GM13976 (cell line): ENCODE data around the gene CLDN6.
A peak's percentile ranks its signal among the peaks of the same experiment; 100 is the strongest.

Source experiments
- DNase-seq: peaks from one replicate; pipeline ENCODE4 v3.0.0; 2012; ENCODE audit warnings: low spot score
- CTCF ChIP-seq: IDR thresholded peaks from 2 replicates; pipeline ENCODE4 v1.5.1; 2012; ENCODE audit warnings: borderline replicate concordance, mild to moderate bottlenecking; ENCODE audit not compliant: insufficient read depth; ENCODE audit errors: extremely low read depth, missing control alignments, control extremely low read depth
- in situ Hi-C: fragments of 300-500 bp; cut with MboI; formaldehyde crosslinking; loops from one replicate; pipeline ENCODE4 v1.12.0; 2022; ENCODE audit warnings: low sequenced_read_pairs, mixed read lengths, inconsistent platforms; ENCODE audit not compliant: unreplicated experiment

The CLDN6 gene

GRCh38 chr16:3038896-3039295, 20.9 kb upstream of the CLDN6 start:
- in situ Hi-C loops: no loop called here
- TF ChIP-seq CTCF: no peak
- peak; percentile 11 for DNase-seq

GRCh38 chr16:3038256-3038655, 20.3 kb upstream of the CLDN6 start:
- peak; percentile 23 for DNase-seq
- in situ Hi-C loops: no loop called here
- TF ChIP-seq CTCF: no peak

- in situ Hi-C loops: no loop called here
- no peak for TF ChIP-seq CTCF
- no peak for DNase-seq
These were observed 18.8 kb upstream of the CLDN6 start, which contains the start of gene BICDL2 for GRCh38 chr16:3036726-3037315. TSS of gene BICDL2 (minus strand) at chr16:3036944. CDS start at chr16:3035496, 1,448 bp downstream.

GRCh38 chr16:3035972-3036725, 18.2 kb upstream of the CLDN6 start:
- DNase-seq: no peak
- in situ Hi-C loops: no loop called here
- no peak for TF ChIP-seq CTCF

GRCh38 chr16:3035289-3035971, 17.4 kb upstream of the CLDN6 start:
- no peak for DNase-seq
- in situ Hi-C loops: no loop called here

More at GRCh38 chr16:3035289-3035971, 17.4 kb upstream of the CLDN6 start:
- no peak for TF ChIP-seq CTCF
